ENCODE results near the gene DEFB116. TPM values are rescaled to one million over a fixed set of nuclear protein-coding genes. Genes with fewer than 3 reads are reported as not detected.

Gene DEFB116
- total and polyA plus RNA-seq, 2 donors from 2014 or later: not detected

Other genes with a start within 250 kb of the DEFB116 start
- not detected for gene DEFB115, start 50.9 kb downstream of the DEFB116 start, total RNA-seq
- not detected for gene DEFB115, start 50.9 kb downstream of the DEFB116 start, polyA plus RNA-seq (ENCODE audit: insufficient read depth, low read depth, low replicate concordance)
- gene DEFB118, start 60.0 kb upstream of the DEFB116 start, total RNA-seq: not detected
- not detected for gene DEFB118, start 60.0 kb upstream of the DEFB116 start, polyA plus RNA-seq (ENCODE audit: insufficient read depth, low read depth, low replicate concordance)
- gene DEFB119, start 82.0 kb upstream of the DEFB116 start, total RNA-seq: not detected
- not detected for gene DEFB119, start 82.0 kb upstream of the DEFB116 start, polyA plus RNA-seq (ENCODE audit: insufficient read depth, low read depth, low replicate concordance)
- not detected for gene DEFB121, start 97.6 kb upstream of the DEFB116 start, total RNA-seq
- gene DEFB121, start 97.6 kb upstream of the DEFB116 start, polyA plus RNA-seq (ENCODE audit: insufficient read depth, low read depth, low replicate concordance): not detected
- gene DEFB123, start 132.0 kb upstream of the DEFB116 start, total RNA-seq: not detected
- gene DEFB123, start 132.0 kb upstream of the DEFB116 start, polyA plus RNA-seq (ENCODE audit: insufficient read depth, low read depth, low replicate concordance): not detected
- 2.5 TPM for gene DEFB124, start 166.5 kb upstream of the DEFB116 start, total RNA-seq
- gene DEFB124, start 166.5 kb upstream of the DEFB116 start, polyA plus RNA-seq (ENCODE audit: insufficient read depth, low read depth, low replicate concordance): not detected
- 2.5 TPM for gene REM1, start 166.7 kb upstream of the DEFB116 start, total RNA-seq
- 2.0 TPM for gene REM1, start 166.7 kb upstream of the DEFB116 start, polyA plus RNA-seq (ENCODE audit: insufficient read depth, low read depth, low replicate concordance)
- gene HM13, start 205.9 kb upstream of the DEFB116 start, total RNA-seq: 174 TPM
- 154 TPM for gene HM13, start 205.9 kb upstream of the DEFB116 start, polyA plus RNA-seq (ENCODE audit: insufficient read depth, low read depth, low replicate concordance)